GM19328 (cell line): ENCODE results near the gene MOK.

Experiments
- ATAC-seq: cut with Tn5 transposase; IDR thresholded peaks from one replicate; pipeline ENCODE4 v1.9.1; 2021; ENCODE audit warnings: mild to moderate bottlenecking, moderate library complexity; ENCODE audit not compliant: unreplicated experiment

Gene MOK

DNA sequence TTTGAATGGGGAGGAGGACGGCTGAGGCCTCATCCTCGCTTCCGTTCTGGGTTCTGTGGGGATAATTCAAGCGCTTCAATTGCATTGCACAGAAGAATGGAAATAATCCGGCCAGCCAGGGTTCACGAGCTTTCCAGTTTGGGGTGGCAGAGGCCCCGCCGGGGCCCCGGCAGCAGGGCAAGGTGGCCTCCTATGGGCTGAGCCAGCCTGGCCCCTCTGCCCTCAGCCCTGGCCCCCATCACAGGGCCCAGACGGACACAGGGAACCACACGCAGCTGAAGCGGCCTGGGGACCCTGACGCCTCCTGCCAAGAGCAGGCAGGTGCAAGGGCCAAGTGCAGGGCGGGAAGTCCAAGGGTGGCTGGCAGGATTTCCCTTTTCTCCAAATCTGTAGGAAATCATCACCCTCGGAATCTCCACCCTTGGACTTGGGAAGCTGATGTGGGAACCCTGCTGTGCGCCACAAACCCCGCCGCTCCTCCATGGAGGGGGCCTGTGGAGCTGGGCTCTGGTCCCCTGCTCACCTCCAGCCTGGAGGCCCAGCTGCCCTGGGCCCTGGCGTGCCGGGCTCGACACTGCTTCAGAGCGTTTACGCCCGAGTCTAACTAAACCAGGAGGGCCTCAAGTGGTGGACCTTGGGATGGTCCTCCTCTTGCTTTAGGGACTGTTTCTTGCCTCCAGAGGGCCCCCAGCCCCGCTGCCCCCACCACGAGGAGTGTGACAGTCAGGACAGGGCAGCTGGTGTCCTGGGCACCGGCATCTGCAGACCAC lies 78.4 kb downstream of the MOK start:
- ATAC-seq: no peak

DNA sequence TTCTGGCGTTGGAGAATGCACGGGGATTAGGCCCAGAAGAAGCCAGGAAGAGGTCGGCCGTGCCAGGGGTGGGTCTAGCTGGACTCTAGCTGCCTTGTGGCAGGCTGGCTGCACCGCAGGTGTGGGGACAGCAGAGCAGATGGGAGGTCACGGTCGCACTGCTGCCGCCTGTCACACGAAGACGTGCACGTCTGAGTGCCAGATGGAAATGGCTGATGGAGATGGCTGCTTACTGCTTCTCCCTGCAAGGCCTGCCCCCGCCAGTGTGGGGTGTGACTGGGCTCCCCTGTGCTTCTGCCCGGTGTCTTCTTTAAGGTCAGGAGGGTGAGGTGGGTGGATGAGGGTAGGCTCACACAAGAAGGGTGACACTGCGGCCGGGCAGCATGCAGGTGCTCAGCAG lies 79.0 kb downstream of the MOK start:
- no peak for ATAC-seq

DNA sequence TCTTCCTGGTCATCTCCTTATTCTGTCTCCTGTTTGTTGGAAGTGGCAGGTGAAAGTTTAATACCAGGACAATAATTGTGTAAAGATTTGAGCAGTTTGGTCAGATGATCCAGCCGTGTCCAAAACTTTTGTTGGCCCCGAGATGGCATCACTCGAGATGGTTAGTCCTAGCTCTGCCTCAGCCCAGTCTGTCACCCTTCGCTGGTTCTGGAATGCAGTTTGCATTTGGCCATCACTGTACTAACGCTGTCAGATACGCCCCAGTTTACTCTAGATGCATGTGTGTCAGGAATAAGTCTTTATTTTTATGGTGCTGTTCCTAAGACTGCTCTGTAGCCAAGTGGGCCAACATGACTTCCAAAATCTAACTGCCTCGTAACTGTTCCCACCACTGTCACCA lies 79.6 kb downstream of the MOK start:
- ATAC-seq: no peak

DNA sequence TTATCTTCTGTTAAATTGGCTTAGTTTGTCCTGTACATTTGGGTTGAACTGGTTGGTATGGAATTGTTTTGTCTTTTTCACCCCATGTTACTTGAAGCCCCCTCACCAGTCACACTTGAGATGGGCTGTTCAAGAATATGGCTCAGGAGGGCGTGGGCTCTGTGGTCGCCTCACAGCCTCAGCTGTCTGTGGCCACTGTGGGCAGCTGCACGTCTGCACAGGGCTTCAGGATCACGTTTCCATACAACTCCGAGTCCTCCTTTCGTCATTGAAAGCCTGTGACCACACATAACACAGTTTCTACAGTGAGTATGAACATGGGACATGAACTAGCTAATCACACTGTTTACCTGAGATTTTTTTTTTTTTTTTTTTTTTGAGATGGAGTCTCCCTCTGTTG lies 81.3 kb downstream of the MOK start:
- ATAC-seq: no peak

DNA sequence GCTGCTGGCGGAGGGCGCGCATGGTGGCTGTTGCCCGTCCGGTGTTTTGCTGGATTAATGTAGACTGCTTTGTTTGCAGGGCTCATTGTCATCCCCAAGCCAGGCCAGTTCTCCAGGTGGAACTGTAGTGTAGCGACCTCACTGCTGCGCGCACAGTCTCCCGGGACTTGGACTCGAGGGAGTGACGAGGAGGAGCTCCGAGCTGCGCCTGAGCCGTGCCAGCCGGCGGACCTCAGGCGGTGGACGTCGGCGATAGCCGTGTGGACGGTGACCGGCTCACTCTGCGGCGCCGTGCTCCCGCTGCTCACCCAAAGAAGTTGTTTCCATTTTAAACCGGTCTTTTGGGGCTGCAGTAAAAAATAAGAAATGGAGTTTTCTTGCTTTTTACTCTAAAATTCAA lies 82.2 kb downstream of the MOK start:
- ATAC-seq: no peak

DNA sequence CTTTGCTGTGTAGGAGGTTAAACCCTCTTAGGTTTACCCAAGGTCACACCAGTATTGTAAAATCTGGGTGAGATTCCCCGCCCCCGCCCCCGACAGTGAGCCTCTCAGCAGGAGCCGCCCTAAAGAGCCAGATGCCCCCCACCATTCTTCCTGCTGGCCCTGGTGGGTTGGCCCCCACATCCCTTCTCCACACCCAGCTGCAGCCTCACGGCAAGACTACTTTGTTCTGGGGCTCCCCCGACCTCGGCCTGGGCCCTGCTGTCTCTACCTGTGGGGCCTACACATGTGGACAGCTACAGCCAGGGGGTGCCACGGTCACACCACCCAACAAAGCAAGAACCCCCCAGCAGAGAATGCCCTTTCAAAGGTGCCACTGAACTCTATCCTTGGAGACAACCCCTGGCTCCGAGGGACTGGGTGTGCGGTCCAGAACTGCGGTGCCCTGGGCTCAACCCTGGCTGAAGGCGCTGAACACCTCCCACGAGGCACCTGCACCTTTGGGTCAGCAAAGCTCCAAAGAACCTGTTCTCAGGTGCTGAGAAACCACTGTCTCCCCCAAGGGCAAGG lies 82.9 kb downstream of the MOK start:
- no peak for ATAC-seq

DNA sequence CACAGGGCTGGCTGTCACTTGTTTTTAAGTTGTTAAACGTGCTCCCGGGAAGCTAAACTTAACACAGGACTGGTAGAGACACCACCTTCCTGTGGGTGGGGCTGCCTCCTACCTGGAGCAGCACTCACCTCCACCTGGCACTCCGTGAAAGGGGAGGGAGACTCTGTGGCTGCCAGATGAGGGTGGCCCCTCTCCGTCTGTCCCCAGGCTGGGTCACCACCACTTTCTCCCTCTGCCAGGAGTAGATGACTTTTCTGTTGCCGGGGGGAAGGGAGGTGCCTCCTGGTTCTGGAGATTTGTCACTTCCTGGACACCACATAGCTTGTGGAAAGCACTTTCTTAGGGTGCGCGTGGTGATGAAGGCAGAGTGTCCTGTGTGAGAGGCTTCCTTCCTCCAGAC lies 83.9 kb downstream of the MOK start:
- ATAC-seq: no peak

DNA sequence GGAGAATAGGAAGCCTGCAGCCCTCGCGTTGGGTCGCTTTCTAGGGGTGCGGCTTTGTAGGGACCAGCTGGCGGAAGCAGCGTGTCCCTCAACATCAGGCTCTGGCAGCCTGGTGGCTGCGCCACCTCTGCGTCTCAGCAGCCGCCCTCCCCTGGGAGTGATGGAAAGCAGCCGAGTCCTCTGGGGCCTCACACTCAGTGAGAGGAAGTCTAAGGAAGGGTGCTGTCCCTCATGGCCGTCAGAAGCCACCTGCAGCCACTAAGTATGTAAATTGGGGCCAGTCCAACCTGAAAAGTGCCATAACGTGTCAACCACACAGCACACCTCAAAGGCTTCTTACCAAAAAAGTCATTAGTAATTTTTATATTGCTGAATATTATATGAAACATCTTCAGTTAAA lies 84.9 kb downstream of the MOK start:
- ATAC-seq: peak; percentile 72

DNA sequence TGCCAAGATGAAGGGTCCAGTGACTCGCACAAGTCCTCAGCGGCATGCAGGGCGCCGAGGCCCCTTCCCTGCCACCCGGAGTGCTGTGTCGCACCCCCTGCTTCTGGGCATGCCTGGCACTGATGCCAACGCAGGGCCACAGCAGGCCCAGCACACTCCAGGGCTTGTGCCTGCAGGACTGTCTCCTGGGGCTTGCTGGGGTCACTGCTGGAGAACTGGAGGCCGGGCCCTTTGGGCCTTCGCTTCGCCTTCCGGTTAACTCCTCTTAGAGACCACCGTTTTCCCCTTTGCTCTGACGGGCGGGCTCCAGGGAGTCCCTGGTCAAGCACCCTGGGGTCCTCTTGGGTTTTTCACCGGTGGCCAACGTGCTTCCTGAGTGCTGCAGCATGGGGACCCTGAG lies 85.6 kb downstream of the MOK start:
- ATAC-seq: no peak

DNA sequence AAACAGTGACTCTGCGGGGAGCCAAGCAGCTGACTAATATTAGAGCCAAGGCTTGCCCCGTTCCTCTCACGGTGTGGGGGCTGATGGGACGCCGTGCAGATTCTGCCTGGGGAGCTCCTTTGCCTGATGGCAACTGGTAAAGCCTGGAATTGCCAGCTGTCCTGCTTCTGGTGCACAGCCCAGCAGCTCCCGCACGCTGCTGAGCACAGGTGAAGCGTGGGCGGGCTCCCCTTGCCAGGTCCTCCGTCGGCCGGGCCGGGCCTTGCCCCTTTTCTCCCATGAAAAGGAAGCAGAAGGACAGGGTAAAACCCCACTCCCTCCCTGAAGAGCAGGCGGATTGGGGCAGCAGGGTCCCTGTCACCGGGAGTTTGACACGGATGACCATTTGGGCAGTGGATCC lies 86.3 kb downstream of the MOK start:
- ATAC-seq: no peak

DNA sequence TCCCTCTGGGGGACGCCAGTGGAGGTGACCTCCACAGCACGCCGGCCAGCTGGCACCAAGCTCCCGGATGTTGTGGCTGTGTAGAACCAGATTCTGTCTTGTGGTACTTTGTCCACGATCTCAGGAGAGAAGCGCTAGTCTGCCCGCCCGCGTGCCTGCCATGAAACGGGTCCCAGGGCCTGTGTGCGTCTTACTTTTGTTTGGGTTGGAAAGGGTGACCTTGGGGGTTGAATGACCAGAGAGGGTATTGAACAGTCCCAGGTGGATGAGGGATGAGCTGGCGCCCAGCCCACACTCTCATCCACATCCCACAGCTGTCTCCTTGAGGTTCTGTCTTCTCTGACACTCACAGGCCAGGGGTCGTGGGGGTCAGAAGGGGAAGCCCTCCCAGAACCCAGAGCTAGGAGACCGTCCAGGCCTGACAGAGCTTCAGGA lies 87.0 kb downstream of the MOK start:
- ATAC-seq: no peak

DNA sequence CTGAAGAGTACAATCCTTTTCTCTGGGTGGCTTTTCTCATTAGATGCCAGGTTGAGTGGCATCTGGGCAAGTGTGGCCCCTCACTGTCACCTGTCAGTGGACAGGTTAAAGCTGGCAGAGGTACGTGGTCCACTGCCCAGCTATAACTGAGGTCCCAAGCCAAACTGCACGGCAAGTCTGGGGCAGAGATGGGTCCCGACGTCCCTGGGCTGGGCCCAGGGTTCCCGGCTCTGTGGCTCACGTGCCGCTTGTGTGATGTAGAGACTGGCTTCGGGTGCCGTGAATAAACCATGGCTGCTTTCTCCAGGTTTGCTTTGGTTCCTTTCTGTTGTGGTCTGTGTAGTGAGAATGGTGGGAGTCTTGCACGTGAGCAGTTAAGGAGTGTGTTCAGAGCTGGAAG lies 87.6 kb downstream of the MOK start:
- no peak for ATAC-seq

DNA sequence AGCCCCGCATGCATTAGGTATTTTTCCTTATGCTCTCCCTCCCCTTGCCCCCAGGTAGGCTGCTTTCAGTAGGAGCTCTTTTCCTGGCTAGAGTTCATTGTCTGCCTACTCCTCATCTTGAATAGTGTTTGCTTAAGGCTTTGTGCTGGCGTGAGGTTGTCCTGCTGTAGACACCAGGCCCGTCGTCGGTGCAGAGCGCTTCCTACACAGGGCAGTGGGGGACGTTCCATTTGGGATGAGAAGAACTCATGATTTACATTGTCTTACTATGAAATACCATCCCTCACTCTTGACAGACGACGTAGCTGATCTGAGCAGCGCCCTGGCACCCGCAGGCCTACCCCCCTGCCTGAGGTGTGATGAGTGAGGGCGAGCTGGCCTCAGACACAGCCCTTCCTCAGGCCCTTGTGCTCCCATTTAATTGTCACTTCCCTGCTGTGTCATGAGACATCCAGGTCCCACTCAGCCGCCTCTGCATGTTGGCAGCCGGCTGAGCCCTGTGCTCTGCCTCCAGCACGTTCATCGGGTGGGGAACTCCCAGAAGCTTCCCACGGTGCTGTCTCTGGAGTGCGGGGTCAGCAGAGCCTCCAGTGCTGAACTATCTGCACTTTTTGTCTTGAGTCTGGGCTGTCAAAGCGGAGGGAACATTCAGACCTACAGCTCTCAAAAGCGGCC lies 89.3 kb downstream of the MOK start:
- ATAC-seq: no peak

DNA sequence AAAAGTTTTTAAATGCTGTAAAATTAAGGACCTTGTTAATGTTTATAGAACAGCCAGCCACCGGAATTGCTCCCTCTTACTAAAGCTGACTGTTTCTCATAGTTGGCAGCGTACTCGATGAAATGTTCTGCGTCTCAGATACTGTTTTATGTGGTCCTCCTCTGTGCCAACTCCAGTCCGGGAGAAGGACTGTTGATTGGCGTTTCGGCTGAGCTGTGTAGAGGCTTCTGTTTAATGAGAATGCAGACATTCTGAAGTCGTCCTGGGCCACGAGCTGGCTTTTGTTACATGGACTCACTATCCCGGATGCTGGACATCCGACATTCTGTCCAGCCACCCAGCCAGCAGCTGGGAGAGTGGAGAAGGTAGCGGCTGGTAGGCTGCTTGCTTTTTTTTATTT lies 89.9 kb downstream of the MOK start:
- no peak for ATAC-seq

DNA sequence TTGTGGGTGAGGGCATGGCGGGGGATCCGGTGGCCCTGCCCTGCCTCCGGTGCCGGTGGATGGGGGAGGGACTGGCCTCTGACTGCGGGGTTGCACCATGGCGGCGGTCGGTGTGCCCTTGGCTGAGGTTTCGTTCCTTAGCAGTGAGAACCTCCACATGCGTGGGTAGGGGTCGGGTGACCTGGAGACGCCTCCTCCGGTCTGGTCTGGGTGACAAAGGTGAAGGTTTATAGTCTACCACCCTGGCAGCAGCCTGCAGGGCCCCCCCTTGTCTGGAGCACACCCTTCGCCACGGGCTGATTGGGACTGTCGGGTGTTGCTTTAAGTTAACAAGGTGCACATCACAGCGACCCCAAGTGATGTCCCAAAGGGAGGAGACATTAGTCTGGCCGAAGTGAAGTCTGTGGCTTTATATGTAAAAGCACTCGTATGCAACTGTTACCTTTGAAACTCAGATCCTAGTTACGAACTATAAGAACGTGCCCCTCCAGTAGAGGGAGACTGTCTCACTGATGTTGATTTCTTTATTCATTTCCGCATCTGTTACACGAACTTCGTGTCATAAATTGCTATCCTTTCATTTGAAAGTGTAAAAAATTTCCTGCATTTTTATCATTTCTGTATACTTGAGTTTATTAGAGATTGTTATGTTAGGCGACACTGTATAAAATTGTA lies 90.8 kb downstream of the MOK start:
- ATAC-seq: no peak

DNA sequence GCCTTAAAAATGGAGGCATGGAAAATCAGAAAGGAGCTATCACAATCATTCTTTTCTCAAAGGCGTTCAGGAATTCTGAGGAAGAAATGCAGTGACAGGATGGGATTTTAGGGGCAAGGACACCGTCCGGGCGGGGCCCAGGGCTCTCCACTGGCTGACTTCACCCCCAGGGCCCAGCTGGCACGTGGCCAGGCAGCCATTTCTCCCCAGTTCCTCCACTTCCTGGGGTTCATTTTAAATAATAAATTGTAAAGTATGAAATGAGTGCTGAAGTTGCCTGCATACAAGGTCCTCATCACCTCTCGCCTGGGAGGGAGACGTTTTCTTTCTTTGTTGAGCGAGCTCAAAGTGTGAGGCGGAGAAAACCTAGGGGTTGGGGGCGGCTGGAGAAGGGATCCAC lies 91.5 kb downstream of the MOK start:
- no peak for ATAC-seq

DNA sequence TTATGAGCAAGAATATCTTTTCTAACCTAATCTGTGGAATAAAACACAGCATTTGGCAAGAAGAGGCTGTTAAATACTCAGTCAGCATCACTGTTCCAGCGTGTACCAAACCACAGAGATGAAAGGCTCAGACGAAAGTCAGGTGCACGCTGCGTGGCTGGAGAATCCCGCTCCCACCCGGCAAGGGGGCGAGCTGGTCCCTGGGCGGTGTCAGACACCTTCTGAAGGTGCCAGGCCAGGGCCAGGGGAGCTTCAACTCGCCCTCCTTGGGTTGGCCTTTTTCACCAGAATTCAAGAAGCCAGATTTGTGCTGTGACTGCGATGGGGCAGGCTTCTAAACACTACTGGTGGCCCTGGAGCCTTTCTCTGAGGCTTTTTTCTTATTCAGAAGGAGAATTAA lies 92.1 kb downstream of the MOK start:
- no peak for ATAC-seq

DNA sequence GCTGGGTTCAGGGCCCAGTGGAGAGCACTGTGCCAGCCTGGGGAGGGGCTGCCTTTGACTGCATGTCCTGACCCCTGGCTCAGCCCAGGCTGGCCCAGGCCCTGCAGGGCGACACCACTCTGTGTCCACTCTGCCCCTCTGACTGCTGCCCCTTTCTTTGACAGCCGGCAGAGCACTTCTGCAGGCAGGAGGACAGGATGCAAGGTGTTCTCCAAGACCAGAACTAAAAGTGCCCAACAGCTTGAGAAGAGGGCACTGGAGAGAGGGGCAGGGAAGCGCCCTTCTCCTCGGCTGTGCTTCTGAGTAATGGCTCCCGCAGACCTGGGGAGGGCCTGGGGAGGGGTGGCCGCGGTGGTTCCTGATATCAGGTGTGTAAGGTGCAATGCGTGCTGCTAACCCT lies 92.6 kb downstream of the MOK start:
- ATAC-seq: no peak

DNA sequence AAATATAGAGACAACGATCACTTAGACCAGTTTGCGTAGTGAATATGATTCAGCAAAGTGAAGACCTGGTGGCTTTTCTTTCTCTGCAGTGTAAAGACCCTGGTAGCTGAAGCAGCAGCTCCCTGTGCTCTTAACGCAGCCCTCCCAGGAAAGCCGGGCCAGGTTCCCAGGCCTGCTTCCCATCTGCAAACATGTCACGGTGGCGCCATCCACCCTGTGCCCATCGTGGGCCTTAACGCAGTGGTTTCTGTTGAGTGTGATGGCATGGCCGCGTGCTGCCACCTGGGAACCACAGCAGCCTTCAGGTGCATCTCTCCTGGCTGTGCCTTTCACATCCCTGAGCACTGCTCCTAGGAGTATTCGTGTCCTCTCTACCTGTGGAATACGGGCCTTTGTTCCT lies 93.7 kb downstream of the MOK start:
- no peak for ATAC-seq

DNA sequence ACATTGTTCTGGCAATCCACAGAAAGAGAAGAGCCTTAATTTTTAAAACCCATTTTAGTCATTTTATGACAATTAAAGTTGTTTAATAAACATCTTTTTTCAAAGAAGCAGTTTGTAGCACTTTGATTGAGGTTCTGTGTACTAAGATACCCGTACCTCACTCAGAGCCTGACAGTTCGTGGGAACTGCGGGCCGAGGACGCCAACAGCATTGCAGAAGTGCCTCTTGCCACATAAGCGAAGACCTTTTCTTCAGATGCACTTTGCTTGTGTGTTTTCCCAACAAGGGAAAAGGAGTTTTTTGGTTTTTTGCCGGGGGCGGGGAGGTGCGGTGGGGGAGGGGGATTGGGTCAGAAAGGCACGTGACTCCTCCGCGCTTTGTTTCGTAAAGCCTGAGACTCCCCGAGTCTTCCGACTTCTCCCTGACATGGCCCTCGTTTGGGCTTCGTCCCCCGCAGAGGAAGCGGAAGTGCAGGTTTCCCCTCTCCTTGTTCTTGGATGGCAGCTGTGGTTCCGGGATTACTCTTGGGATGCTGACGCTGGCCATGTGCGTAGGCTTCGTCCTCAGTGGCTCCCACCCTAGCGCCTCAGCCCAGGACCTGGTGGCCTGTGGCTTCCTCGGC lies 94.4 kb downstream of the MOK start:
- ATAC-seq: no peak

DNA sequence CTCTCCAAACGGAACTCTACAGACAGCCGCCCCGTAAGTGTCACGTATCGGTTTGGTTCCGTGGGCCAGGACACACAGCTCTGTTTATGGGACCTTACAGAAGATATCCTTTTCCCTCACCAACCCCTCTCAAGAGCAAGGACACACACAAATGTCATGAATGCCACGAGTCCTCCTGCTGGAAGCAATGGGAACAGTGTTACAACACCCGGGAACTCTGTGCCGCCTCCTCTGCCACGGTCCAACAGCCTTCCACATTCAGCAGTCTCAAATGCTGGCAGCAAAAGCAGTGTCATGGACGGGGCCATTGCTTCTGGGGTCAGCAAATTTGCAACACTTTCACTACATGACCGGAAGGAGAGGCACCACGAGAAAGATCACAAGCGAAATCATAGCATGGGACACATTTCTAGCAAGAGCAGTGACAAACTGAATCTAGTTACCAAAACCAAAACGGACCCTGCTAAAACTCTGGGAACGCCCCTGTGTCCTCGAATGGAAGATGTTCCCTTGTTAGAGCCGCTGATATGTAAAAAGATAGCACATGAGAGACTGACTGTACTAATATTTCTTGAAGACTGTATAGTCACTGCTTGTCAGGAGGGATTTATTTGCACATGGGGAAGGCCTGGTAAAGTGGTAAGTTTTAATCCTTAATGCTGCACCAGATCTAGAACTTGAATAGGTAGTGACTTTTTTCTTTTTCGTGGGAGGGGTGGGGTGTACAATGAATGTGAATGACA lies 95.6 kb downstream of the MOK start:
- ATAC-seq: no peak
